ENCODE data around the gene CHEK2.
"Not testable (repeated sequence)": the region's sequence is repeated elsewhere in the genome, so short reads cannot be mapped to it uniquely, and the experiment has no call there.

CHEK2 gene

DNA sequence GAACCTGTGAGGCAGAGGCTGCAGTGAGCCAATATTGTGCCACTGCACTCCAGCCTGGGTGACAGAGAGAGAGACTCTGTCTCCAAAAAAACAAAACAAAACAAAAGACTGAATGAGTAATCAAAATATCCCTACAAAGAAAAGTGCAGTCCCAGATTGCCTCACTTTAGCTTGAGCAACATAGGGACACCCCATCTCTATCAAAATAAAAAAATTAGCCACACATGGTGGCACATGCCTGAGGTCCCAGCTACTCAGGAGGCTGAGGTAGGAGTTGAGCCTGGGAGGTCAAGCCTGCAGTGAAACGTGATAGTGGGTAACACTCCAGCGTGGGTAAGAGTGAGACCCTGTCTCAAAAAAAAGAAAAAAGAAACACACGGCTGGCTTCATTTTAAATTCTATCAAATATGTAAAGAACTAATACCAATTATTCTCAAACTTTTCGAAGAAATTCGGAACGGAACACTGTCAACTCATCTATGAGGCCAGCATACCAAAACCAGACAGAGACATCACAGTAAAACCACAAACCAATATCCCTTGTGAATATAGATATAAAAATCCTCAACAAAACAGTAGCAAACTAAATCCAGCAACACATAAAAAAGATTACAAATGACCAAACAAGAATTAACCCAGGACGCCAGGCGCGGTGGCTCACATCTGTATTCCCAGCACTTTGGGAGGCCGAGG, 12.9 kb downstream of the CHEK2 start:
- DNase-seq (ENCODE audit: insufficient read length, low spot score), result no peak
- no peak for FAIRE-seq
- no peak for TF ChIP-seq POLR2A (IDR thresholded peaks at IDR 0.05; ENCODE audit: low read depth, low read length)

DNA sequence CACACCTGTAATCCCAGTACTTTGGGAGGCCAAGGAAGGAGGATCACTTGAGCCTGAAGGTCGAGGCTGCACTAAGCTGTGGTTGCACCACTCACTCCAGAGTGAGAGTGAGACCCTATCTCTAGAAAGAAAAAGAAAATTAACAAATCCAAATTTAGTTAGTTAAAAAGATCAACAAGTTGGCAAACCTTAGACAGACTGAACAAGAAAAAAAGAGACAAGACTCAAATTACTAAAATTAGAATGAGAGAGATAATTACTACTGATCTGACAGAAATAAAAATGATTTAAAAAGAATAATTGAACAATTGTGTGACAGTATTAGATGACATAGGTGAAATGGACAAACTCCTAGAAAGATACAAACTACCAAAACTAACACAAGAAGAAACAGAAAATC, 13.6 kb downstream of the CHEK2 start:
- TF ChIP-seq POLR2A (IDR thresholded peaks at IDR 0.05; ENCODE audit: low read depth, low read length), result no peak
- DNase-seq (ENCODE audit: insufficient read length, low spot score) (no peak), FAIRE-seq (no peak)

DNA sequence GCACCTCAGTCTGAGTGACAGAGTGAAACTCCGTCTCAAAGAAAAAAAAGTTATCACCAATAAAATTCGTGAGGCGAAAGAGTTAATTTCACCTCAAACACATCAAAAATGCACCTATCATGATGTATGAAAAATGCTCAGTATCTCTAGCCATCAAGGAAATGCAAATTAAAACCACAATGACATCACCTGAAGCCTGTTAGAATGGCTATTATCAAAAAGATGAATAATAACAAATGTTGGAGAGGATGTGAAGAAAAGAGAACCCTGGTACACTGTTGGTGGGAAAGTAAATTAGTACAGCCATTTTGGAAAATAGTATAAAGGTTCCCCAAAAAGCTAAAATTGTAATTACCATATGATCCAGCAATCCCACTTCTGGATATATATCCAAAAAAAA, 23.6 kb downstream of the CHEK2 start:
- FAIRE-seq (no peak), DNase-seq (ENCODE audit: insufficient read length, low spot score) (no peak)
- TF ChIP-seq POLR2A (IDR thresholded peaks at IDR 0.05; ENCODE audit: low read depth, low read length), result no peak

DNA sequence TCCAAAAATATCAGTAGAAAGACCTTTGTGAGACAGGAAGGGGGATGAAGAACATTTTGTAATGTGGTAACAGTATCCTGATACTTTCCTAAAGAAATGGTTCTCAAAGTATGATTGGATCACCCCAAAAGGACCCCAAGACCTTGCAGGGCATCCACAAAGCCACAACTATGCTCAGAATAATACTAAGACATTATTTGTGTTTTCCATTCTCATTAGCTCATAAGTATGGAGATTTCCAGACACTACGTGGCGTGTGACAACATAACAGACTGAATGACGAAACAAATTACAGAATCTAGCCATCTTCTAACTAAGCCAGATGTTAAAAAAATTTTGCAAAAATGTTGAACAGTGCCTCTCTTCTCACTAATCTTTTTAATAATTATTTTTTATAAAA, 24.9 kb downstream of the CHEK2 start:
- no peak for DNase-seq (ENCODE audit: insufficient read length, low spot score)
- TF ChIP-seq POLR2A (IDR thresholded peaks at IDR 0.05; ENCODE audit: low read depth, low read length), result no peak
- no peak for FAIRE-seq

DNA sequence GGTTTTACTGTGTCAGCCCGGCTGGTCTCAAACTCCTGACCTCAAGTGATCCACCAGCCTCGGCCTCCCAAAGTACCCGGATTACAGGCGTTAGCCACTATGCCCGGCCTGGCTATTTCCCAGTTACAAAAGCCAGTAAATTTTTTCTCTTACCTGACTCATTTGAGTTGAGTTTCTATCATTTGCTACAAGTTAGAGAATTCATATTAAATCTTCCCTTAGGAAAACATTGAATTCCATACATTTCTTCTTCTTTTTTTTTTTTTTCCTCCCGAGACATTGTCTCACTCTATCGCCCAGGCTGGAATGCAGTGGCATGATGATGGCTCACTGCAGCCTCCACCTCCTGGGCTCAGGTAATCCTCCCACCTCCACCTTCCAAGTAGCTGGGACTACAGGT, 26.0 kb downstream of the CHEK2 start:
- DNase-seq (ENCODE audit: insufficient read length, low spot score), result no peak
- no peak for FAIRE-seq

DNA sequence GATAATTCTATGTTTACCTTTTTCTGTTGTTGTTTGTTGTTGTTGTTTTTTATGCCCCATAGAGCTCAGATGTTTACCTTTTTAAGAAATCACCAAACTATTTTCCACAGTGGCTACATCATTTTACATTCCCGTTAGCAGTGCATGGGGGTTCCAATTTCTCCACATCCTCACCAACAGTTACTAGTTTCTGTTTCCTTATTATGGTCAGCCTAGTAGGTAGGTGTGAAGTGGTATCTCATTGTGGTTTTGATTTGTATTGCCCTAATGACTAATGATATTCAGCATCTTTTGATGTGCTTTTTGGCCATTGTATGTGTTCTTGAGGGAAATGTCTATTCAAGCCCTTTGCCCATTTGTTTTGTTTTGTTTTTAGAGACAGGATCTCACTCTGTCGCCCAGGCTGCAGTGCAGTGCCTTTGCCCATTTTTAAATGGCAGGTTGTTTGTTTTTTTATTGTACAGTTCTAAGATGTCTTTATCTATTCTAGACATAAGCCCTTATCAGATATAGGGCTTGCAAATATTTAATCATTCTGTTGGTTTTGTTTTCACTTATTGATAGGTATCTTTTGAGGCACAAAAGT, 27.5 kb downstream of the CHEK2 start:
- no peak for DNase-seq (ENCODE audit: insufficient read length, low spot score)
- FAIRE-seq, result no peak
- no peak for TF ChIP-seq POLR2A (IDR thresholded peaks at IDR 0.05; ENCODE audit: low read depth, low read length)

More for the DNA sequence above, 26.0 kb downstream of the CHEK2 start:
- no peak for TF ChIP-seq POLR2A (IDR thresholded peaks at IDR 0.05; ENCODE audit: low read depth, low read length)

DNA sequence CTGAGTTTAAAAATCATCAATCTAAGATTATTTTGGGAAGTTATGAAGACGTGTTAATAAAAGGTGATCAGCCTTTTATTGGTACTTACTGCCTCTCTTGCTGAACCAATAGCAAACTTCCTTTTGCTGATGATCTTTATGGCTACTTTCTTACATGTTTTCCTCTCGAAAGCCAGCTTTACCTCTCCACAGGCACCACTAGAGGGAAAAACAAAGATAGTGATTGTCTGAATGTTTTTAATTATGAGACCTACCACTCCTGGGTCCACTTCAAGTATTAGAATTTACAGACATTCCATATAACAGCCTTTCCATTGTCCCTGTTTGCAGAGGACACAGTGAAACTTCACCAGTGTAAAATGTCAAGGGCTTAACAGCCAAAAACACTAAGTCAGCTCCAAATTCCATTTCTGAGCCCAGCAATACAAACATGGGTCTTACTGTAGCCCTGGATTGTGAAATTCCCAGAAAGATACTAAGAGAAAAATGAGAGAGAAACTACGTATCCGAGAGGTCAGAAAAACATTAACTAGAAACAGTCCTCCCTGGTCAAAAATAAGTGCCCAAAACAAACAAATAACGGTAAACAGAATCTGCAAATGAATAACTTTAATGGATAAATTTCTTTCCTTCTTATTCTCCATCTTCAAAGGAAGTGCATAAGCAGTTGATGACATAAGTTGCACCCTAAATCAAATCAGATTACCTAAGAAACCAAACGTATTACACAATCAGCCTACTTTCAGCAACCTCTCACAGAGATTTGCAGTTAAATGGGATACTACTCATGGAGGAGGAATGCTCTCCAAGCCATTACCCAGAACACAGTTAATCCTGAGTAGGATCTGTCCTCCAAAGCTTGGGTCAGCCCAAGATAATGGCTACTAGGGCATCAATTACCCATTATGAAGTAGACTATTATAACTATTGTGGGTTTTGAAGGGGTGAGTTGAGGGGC, 29.5 kb downstream of the CHEK2 start:
- no peak for TF ChIP-seq POLR2A (IDR thresholded peaks at IDR 0.05; ENCODE audit: low read depth, low read length)
- DNase-seq (ENCODE audit: insufficient read length, low spot score) (peak; percentile 22), FAIRE-seq (peak; percentile 96)

DNA sequence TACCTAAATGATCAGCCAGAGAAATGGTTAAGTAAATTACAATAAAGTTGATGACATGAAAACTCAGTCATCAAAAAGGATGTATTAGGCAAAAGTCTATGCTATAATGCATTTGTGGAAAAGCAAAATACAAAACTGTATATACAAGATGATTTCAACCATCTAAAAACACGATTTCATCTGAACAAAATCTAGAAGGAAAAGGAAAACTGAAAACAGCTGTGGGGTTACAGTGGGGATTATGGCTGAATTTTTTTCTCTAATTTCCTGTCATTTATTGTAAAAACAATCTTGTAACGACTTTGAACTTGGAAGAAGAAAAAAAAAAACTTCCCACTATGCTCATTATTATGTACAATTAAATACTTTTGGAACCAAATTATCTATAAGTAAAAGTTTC, 30.3 kb downstream of the CHEK2 start:
- DNase-seq (ENCODE audit: insufficient read length, low spot score), result no peak
- TF ChIP-seq POLR2A (IDR thresholded peaks at IDR 0.05; ENCODE audit: low read depth, low read length), result no peak
- no peak for FAIRE-seq

DNA sequence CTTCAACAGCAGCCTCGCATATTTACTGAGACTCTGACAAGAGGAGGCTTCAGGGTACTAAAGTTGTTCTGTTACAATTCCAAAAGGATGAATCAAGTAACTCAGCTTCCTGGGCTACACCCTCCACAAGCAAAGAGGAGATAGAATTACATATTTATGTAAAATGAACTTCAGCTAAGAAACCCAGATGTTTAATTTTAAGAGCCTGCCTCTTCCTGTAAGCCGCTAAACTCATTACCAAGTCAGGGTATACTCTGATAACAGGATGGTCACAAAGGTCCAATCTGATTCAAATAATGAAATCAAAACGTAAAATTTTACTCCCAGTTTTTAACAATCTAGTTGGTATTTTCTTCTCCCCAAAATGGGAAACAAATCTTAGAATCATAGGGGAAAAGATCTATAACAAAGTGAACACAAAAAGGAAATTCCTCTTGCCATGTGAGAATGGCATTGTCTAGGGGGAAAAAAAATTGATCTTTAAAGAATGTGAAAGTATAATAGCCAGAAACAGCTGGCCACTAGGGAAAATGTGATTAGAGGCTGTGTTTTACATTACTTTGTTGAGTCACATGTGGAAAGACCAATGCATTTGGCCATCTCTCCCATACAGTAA, 30.9 kb downstream of the CHEK2 start:
- DNase-seq (ENCODE audit: insufficient read length, low spot score) (no peak), FAIRE-seq (peak; percentile 93)
- TF ChIP-seq POLR2A (IDR thresholded peaks at IDR 0.05; ENCODE audit: low read depth, low read length), result no peak

DNA sequence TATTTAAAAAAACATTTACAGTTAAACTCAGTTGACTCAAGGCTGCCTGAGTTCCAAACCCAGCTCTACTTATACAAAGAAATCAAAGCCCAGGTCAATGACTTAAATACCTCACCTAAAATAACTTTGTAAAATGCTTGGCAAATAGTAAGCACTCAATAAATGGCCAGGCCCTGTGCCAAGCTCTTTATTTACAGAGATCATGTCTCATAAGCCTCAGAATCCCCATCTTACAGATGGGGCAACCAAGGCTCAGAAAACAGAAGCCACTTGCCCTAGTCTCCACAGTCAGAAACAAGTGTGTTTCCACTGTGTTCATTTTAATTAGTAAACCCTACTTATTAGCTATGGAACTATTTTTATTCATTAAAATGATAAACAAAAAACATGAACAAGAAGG, 31.5 kb downstream of the CHEK2 start:
- DNase-seq (ENCODE audit: insufficient read length, low spot score), result no peak
- no peak for FAIRE-seq
- no peak for TF ChIP-seq POLR2A (IDR thresholded peaks at IDR 0.05; ENCODE audit: low read depth, low read length)

DNA sequence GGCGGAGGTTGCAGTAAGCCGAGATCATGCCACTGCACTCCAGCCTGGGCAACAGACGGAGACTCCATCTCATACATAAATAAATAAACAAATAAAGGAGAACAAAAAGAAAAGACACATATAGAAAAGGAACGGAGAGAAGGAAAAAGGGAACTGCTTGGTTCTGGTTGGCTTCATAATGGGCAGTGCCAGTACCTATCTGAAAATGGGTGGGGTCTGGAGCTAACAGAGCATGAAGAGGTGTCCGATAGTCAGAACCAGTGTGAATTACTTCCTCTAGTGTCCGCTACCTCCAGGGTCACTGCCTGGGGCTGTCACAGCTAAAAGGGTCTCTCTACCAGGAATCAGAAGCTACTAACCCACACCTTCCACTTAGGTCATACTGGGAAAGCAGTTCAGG, 34.8 kb downstream of the CHEK2 start:
- no peak for DNase-seq (ENCODE audit: insufficient read length, low spot score)
- TF ChIP-seq POLR2A (IDR thresholded peaks at IDR 0.05; ENCODE audit: low read depth, low read length), result no peak
- no peak for FAIRE-seq

DNA sequence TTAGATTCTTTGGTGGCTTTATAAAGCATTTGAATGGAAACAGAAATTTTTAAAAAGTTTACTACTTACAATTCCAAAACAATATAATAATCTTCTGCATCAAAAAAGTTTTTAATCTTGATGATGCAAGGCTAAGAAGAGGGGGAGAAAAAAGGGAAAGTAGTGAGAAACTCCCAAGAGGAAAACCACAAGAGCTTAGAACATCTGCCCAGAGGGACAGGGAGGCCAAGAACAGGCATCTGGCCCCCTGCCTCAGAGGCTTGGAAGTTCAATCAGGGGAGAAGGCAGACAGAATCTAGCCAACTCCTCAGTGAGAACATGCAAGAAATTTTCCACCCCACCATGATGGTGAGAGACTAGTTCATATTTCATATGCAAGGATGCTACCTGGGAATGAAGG, 38.2 kb downstream of the CHEK2 start:
- TF ChIP-seq POLR2A (IDR thresholded peaks at IDR 0.05; ENCODE audit: low read depth, low read length), result no peak
- FAIRE-seq, result no peak
- no peak for DNase-seq (ENCODE audit: insufficient read length, low spot score)

DNA sequence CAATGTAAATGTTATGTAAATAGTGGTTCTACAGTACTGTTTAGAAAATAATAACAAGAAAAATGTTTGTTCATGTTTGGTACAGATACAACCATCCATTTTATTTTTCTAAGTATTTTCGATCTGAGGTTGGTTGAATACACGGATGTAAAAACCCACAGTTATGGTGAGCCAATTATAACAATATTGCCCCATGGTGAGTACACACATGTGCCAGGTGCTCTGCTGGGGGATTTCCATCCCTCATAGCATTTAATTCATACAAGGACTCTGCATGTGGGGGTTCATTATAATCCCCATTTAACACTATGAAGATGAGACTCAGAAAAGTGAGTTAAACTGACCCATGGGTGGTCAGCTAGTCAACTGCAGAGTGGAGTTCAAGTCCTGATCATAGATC, 38.7 kb downstream of the CHEK2 start:
- TF ChIP-seq POLR2A (IDR thresholded peaks at IDR 0.05; ENCODE audit: low read depth, low read length), result no peak
- FAIRE-seq (no peak), DNase-seq (ENCODE audit: insufficient read length, low spot score) (no peak)

DNA sequence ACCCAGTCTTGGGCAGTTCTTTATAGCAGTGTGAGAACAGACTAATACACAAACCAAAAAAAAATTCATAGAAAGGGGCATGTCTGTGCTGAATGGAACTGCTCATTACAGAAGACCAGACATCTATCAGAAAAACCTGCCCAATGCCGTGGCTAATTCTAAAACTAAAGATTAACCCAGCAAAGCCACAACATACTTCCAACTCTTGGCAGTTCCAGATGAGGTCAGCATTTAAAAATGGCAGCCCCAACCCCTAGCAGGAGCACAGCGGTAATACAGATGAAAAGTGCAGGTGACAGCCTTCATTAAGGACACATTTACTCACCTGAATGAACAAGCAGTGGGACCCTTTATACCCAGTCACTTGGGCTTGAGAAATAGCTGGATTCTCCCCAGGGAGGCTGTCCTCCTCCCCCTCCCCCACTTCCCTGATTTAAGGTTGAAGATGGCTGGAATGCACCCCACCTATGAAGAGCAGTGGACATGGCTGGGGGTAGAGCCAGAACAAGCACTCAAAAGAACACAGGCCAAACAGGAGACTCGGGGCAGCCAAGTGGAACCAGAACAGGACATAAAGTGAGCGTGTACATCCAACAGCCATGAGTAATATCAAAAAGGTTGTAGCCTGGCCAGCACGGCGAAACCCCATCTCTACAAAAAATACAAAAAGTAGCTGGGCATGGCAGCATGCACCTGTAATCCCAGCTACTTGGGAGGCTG, 48.4 kb downstream of the CHEK2 start:
- not testable (repeated sequence) for FAIRE-seq; DNase-seq (ENCODE audit: insufficient read length, low spot score)

DNA sequence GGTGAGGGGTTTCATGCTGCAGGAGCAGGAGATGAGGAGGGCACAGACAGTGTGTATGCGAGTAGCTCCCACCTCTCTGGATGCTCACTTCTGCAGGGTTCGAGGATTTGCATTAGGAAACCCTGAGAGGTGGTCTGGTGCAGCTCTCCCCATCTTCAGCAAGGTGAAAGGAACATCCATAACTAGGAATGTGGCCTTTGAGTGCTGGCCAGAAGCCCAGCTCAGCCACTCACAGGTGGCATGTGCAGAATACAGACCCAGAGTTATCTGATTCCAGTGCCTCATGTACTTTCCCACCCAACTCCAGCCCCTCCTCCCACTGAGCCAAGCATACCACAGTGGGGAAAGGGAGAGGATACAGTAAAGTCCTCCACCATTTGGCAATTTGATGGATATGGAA, 51.8 kb downstream of the CHEK2 start:
- FAIRE-seq; DNase-seq (ENCODE audit: insufficient read length, low spot score): not testable (repeated sequence)

DNA sequence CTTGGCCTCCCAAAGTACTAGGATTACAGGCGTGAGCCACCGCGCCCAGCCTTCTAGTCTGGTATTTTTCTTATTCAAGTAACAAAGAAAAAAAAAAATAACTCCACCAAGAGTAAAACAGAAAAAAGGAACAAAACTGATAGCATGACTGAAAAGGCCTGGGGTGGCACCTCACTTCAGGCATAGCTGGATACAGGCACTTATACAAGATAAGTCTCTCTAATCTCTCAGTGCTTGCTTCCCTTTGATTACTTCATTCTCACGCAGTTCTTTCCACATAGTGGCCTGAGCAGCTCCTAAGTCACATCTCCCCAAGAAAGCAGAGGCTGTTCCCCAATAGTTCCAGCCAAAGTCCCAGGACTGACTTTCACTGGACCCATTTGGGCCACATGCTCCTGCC, 58.7 kb downstream of the CHEK2 start:
- not testable (repeated sequence) for FAIRE-seq

DNA sequence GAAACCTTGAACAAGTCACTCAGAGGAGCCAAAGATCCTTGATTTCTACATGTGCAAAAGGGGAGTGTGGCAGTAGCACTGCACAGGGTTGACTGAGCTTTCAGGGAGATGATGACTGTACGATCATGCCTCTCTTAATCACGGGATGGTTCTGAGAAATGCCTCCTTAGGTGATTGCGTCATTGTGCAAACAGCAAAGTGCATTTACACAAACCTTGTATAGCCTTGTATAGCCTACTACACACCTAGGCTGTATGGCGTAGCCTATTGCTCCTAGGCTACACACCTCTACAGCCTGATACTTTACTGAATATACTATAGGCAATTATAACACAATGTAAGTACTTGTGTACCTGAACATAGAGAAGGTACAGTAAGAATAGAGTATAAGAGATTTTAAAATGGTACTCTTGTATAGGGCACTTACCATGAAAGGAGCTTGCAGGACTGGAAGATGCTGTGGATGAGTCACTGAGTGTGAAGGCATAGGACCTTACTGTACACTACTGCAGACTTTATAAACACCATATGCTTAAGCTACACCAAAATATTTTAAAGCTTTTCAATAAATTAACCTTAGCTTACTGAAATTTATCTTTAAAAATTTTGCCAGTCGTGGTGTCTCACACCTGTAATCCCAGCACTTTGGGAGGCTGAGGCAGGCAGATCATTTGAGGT, 60.7 kb downstream of the CHEK2 start:
- not testable (repeated sequence) for DNase-seq (ENCODE audit: insufficient read length, low spot score); FAIRE-seq

More for the DNA sequence above, 58.7 kb downstream of the CHEK2 start:
- not testable (repeated sequence) for DNase-seq (ENCODE audit: insufficient read length, low spot score)

Data from H54 (cell line).